GM12872 (cell line): Measurements from ENCODE around the gene CASP3.

ENCODE experiments used
- TF ChIP-seq, protein P1 (sequence below): IDR thresholded peaks from 3 replicates; pipeline ENCODE4 v1.5.1; 2011; ENCODE audit warnings: low read depth, mild to moderate bottlenecking, low read length, moderate library complexity; ENCODE audit not compliant: insufficient read depth

Gene CASP3

DNA sequence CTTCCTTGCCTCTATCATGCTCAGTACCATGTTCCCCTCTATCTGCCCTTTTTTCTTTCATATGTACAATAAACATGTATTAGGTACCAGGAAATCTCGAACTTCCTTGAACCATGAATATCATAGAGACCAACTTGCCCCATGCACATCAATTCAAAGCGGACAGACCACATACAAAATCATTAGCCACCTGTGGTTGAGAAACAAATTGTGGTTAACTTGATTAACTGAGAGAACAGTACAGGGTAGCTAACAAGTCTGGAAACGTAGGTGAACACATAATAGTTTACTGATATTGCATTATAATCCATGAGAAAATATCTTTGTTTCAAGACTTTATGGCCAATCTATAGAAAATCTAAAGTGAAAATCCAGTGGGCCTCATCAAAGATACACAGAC is 8.2 kb downstream of the CASP3 start:
- TF ChIP-seq, protein P1, sequence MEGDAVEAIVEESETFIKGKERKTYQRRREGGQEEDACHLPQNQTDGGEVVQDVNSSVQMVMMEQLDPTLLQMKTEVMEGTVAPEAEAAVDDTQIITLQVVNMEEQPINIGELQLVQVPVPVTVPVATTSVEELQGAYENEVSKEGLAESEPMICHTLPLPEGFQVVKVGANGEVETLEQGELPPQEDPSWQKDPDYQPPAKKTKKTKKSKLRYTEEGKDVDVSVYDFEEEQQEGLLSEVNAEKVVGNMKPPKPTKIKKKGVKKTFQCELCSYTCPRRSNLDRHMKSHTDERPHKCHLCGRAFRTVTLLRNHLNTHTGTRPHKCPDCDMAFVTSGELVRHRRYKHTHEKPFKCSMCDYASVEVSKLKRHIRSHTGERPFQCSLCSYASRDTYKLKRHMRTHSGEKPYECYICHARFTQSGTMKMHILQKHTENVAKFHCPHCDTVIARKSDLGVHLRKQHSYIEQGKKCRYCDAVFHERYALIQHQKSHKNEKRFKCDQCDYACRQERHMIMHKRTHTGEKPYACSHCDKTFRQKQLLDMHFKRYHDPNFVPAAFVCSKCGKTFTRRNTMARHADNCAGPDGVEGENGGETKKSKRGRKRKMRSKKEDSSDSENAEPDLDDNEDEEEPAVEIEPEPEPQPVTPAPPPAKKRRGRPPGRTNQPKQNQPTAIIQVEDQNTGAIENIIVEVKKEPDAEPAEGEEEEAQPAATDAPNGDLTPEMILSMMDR, result no peak

DNA sequence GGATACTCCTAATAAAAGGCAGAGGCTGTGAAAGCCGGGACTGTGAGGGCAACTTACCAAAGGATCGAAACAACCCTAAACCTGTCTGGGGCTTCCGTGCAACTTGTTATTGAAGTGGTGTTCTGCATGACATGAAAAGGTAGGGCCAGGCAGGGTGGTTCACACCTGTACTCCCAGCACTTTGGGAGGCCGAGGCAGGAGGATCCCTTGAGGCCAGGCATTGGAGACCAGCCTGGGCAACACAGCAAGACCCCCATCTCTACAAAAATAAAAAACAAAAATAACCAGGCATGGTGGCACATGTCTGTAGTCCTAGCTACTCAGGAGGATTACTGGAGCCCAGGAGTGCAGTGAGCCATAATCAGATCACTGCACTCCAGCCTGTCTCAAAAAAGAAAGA is 12.3 kb downstream of the CASP3 start:
- TF ChIP-seq, protein P1, result no peak

DNA sequence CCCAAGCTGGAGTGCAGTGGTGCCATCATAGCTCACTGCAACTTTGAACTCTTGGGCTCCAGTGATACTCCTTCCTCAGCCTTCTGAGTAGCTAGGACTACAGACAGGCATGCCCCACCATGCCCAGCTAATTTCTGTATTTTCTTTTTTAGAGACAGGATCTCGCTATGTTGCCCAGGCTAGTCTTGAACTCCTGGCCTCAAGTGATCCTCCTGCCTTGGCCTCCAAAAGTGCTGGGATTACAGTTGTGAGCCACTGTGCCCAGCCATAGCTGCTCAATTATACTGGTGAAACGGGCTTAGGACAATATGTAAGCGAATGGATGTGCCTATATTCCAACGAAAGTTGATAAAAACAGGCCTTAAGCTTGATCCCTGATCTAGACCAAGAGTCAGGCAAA is 13.1 kb downstream of the CASP3 start:
- TF ChIP-seq, protein P1, result no peak

DNA sequence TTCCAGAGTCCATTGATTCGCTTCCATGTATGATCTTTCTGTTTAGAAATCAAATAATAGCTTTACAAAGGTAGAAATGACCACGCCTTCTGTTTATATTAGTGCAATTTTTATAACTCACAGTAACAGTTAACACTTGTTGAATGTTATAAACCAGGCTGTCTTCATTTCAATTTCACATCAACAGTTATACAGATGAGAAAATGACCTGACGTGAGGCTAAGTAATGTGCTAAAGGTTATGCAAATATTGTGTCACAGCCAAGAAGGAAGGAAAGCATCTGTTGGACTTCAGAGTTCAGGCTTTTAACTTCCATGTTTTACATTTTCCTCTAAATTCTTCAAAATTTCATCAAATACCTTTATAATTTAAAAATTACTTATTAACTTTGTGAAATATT is 13.9 kb downstream of the CASP3 start:
- TF ChIP-seq, protein P1, result no peak

GRCh38 chr4:184632842-184633241 is 16.4 kb downstream of the CASP3 start:
- TF ChIP-seq, protein P1, result no peak

GRCh38 chr4:184628103-184628502 is 21.1 kb downstream of the CASP3 start:
- TF ChIP-seq, protein P1, result no peak

DNA sequence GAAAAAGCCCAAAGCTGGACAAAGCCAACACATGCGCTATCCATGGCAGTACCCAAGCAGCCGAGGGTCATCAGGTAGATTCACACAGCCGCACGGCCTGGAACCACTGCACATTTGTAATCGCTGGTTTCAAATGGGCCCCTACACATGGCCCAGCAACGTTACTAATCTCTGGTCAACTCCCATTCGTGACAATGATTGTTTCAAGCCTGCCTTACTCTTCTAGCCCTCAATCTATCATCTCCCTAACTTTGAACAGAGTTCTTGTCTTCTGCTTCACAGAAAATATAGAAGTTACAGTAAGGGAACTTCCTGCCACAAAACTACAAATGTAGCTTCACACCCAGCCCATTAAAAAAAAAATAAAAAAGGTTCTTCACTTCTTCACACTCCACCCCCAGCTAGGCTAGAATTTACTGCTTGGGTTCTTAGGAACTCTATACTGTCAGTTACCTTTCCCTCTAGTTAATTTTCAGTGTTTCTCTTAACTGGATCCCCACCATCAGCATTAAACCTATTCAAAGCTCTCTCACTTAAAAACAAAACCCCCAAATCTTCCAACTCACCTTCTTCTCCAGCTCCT is 24.2 kb downstream of the CASP3 start:
- TF ChIP-seq, protein P1, result no peak
